Sigmoid colon (tissue), 4 donors: Measurements from ENCODE around the gene LYL1.

Experiments used
- CTCF ChIP-seq, 4 experiments: fragments of 450-650 bp in 3 of 4; fragments of 200-600 bp in 1 of 4; IDR thresholded peaks; one replicate each; pipeline ENCODE4 v1.5.1; 2016 to 2019; ENCODE audit warnings: antibody characterized with exemption in 4 of 4, mild to moderate bottlenecking in 3 of 4, moderate library complexity in 2 of 4
- POLR2AphosphoS5 ChIP-seq, 4 donors: sonication (generic); formaldehyde crosslinking; IDR thresholded peaks; one replicate each; pipeline ENCODE4 v1.6.1; 2017; ENCODE audit warnings: antibody characterized with exemption in 4 of 4

- TF ChIP-seq CTCF (IDR thresholded peaks at IDR 0.05) (no peak), POLR2AphosphoS5 (IDR thresholded peaks at IDR 0.05) (no peak)
These were observed 26.3 kb downstream of the LYL1 start for GRCh38 chr19:13076320-13076719.
